ENCODE data around the gene TIMMDC1. TPM values are rescaled to one million over a fixed set of nuclear protein-coding genes. Genes with fewer than 3 reads are reported as not detected.

The TIMMDC1 gene
- total and polyA plus RNA-seq, 9 of the 15 experiments (the other 6 are each of a cell fraction or from before 2014, with no cell fraction given) = 62.1 to 226 (median 86.6) TPM

DNA sequence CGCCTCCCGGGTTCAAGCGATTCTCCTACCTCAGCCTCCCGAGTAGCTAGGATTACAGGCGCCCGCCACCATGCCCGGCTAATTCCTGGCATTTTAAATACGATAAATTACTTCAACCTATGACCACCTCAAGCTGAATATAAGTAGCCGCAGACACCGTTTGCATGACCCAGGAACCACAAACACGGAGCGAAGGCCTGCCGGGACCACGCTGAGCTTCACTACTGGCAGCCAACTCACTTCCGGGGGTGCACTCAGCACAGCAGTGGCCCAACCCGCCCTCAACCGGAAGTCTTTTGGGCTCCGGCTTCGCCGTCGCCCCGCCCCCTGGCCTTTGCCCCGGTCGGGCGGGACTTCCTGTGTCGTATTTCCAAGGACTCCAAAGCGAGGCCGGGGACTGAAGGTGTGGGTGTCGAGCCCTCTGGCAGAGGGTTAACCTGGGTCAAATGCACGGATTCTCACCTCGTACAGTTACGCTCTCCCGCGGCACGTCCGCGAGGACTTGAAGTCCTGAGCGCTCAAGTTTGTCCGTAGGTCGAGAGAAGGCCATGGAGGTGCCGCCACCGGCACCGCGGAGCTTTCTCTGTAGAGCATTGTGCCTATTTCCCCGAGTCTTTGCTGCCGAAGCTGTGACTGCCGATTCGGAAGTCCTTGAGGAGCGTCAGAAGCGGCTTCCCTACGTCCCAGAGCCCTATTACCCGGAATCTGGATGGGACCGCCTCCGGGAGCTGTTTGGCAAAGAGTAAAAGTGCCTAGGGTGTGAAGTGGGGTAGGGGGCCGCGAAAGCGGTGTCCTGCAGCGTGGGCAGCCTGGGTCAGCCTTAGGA, at the start of gene TIMMDC1 (continued):
- TF ChIP-seq, protein P1, sequence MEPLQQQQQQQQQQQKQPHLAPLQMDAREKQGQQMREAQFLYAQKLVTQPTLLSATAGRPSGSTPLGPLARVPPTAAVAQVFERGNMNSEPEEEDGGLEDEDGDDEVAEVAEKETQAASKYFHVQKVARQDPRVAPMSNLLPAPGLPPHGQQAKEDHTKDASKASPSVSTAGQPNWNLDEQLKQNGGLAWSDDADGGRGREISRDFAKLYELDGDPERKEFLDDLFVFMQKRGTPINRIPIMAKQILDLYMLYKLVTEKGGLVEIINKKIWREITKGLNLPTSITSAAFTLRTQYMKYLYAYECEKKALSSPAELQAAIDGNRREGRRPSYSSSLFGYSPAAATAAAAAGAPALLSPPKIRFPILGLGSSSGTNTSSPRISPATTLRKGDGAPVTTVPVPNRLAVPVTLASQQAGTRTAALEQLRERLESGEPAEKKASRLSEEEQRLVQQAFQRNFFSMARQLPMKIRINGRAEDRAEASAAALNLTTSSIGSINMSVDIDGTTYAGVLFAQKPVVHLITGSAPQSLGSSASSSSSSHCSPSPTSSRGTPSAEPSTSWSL (CRISPR knock-in tag; IDR thresholded peaks at IDR 0.05; ENCODE audit: borderline replicate concordance) = no peak
- TF ChIP-seq POU5F1 (IDR thresholded peaks at IDR 0.05; ENCODE audit: borderline replicate concordance, low read depth, low read length, partially characterized antibody) (no peak), FOS (IDR thresholded peaks at IDR 0.05; ENCODE audit: extremely low read depth, insufficient read length) (no peak), SP1 (CRISPR knock-in tag; IDR thresholded peaks at IDR 0.05) (peak; percentile 73), ZNF184 (CRISPR knock-in tag; IDR thresholded peaks at IDR 0.05) (no peak), BHLHE40 (IDR thresholded peaks at IDR 0.05; ENCODE audit: low read length) (no peak), MTF1 (CRISPR knock-in tag; IDR thresholded peaks at IDR 0.05; ENCODE audit: borderline replicate concordance) (no peak), NR2C1 (IDR thresholded peaks at IDR 0.05) (peak; percentile 98), NR2C1 (tag; IDR thresholded peaks at IDR 0.05) (peak; percentile 99), CBFB (CRISPR knock-in tag; IDR thresholded peaks at IDR 0.05) (no peak), BDP1 (IDR thresholded peaks at IDR 0.05; ENCODE audit: insufficient read depth, insufficient read length) (no peak)
- TF ChIP-seq, protein P2, sequence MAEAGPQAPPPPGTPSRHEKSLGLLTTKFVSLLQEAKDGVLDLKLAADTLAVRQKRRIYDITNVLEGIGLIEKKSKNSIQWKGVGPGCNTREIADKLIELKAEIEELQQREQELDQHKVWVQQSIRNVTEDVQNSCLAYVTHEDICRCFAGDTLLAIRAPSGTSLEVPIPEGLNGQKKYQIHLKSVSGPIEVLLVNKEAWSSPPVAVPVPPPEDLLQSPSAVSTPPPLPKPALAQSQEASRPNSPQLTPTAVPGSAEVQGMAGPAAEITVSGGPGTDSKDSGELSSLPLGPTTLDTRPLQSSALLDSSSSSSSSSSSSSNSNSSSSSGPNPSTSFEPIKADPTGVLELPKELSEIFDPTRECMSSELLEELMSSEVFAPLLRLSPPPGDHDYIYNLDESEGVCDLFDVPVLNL (CRISPR knock-in tag; IDR thresholded peaks at IDR 0.05; ENCODE audit: low read depth) = no peak
- TF ChIP-seq, protein P3, sequence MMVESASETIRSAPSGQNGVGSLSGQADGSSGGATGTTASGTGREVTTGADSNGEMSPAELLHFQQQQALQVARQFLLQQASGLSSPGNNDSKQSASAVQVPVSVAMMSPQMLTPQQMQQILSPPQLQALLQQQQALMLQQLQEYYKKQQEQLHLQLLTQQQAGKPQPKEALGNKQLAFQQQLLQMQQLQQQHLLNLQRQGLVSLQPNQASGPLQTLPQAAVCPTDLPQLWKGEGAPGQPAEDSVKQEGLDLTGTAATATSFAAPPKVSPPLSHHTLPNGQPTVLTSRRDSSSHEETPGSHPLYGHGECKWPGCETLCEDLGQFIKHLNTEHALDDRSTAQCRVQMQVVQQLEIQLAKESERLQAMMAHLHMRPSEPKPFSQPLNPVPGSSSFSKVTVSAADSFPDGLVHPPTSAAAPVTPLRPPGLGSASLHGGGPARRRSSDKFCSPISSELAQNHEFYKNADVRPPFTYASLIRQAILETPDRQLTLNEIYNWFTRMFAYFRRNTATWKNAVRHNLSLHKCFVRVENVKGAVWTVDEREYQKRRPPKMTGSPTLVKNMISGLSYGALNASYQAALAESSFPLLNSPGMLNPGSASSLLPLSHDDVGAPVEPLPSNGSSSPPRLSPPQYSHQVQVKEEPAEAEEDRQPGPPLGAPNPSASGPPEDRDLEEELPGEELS (CRISPR knock-in tag; IDR thresholded peaks at IDR 0.05; ENCODE audit: borderline replicate concordance) = no peak
- TF ChIP-seq, protein P4, sequence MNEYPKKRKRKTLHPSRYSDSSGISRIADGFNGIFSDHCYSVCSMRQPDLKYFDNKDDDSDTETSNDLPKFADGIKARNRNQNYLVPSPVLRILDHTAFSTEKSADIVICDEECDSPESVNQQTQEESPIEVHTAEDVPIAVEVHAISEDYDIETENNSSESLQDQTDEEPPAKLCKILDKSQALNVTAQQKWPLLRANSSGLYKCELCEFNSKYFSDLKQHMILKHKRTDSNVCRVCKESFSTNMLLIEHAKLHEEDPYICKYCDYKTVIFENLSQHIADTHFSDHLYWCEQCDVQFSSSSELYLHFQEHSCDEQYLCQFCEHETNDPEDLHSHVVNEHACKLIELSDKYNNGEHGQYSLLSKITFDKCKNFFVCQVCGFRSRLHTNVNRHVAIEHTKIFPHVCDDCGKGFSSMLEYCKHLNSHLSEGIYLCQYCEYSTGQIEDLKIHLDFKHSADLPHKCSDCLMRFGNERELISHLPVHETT (CRISPR knock-in tag; conservative IDR thresholded peaks at IDR 0.05 in 1 of 2, IDR thresholded peaks at IDR 0.05 in 1 of 2) = peak in 1 of 2 experiments; percentile 62; a peak in 1 of 4 replicates
- TF ChIP-seq, protein P5, sequence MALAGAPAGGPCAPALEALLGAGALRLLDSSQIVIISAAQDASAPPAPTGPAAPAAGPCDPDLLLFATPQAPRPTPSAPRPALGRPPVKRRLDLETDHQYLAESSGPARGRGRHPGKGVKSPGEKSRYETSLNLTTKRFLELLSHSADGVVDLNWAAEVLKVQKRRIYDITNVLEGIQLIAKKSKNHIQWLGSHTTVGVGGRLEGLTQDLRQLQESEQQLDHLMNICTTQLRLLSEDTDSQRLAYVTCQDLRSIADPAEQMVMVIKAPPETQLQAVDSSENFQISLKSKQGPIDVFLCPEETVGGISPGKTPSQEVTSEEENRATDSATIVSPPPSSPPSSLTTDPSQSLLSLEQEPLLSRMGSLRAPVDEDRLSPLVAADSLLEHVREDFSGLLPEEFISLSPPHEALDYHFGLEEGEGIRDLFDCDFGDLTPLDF (CRISPR knock-in tag; IDR thresholded peaks at IDR 0.05) = no peak
- TF ChIP-seq, protein P6, sequence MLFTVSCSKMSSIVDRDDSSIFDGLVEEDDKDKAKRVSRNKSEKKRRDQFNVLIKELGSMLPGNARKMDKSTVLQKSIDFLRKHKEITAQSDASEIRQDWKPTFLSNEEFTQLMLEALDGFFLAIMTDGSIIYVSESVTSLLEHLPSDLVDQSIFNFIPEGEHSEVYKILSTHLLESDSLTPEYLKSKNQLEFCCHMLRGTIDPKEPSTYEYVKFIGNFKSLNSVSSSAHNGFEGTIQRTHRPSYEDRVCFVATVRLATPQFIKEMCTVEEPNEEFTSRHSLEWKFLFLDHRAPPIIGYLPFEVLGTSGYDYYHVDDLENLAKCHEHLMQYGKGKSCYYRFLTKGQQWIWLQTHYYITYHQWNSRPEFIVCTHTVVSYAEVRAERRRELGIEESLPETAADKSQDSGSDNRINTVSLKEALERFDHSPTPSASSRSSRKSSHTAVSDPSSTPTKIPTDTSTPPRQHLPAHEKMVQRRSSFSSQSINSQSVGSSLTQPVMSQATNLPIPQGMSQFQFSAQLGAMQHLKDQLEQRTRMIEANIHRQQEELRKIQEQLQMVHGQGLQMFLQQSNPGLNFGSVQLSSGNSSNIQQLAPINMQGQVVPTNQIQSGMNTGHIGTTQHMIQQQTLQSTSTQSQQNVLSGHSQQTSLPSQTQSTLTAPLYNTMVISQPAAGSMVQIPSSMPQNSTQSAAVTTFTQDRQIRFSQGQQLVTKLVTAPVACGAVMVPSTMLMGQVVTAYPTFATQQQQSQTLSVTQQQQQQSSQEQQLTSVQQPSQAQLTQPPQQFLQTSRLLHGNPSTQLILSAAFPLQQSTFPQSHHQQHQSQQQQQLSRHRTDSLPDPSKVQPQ (CRISPR knock-in tag; IDR thresholded peaks at IDR 0.05; ENCODE audit: borderline replicate concordance) = no peak
